ENCODE measurements around the gene UBA52. TPM values are rescaled to one million over a fixed set of nuclear protein-coding genes. Genes with fewer than 3 reads are reported as not detected.

UBA52 gene
- total and polyA plus RNA-seq, 10 of the 15 experiments (the other 5 are each of a cell fraction or from before 2014, with no cell fraction given) = 1,131 to 2,392 (median 1,645) TPM

DNA sequence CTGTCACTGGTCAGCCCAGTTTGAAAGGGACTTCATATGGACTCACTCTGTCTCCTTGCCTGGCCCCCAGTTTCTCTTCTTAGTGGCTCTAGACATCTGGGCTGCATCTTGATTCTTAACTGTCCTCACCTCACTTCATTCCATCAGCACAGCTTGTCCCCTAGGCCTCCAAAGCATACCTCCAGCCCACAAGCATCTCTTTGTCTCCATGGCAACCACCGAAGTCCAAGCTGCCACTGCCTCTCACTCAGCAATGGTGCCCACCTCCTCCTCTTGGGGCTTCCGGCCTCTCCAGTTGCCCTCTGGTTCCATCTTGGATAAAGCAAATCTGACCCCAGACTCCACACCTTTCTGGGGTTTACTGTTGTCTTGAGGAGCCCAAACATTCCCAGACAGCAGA is 55.2 kb downstream of the UBA52 start:
- TF ChIP-seq NR2C2 (IDR thresholded peaks at IDR 0.05; ENCODE audit: borderline replicate concordance, control insufficient read depth, insufficient read length, low read depth) (no peak), NR2F1 (conservative IDR thresholded peaks at IDR 0.05) (no peak), NR2C1 (IDR thresholded peaks at IDR 0.05) (no peak), JUNB (IDR thresholded peaks at IDR 0.05) (no peak), MXI1 (IDR thresholded peaks at IDR 0.05; ENCODE audit: low read depth, low read length) (no peak), EZH2 (IDR thresholded peaks at IDR 0.05; ENCODE audit: borderline replicate concordance, control insufficient read depth, low read depth, low read length) (no peak), SREBF1 (IDR thresholded peaks at IDR 0.05; ENCODE audit: low read length) (no peak), JUND (IDR thresholded peaks at IDR 0.05; ENCODE audit: low read depth, low read length) (no peak), KDM1A (IDR thresholded peaks at IDR 0.05; ENCODE audit: borderline replicate concordance) (no peak)
- TF ChIP-seq, protein P1, sequence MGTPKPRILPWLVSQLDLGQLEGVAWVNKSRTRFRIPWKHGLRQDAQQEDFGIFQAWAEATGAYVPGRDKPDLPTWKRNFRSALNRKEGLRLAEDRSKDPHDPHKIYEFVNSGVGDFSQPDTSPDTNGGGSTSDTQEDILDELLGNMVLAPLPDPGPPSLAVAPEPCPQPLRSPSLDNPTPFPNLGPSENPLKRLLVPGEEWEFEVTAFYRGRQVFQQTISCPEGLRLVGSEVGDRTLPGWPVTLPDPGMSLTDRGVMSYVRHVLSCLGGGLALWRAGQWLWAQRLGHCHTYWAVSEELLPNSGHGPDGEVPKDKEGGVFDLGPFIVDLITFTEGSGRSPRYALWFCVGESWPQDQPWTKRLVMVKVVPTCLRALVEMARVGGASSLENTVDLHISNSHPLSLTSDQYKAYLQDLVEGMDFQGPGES (IDR thresholded peaks at IDR 0.05) = no peak
- H3K9ac ChIP-seq (ENCODE audit: control insufficient read depth, insufficient read depth, low read length) = no peak overlapping the region
- H3K27ac ChIP-seq (ENCODE audit: control insufficient read depth, insufficient read depth) = no peak overlapping the region
- H2AFZ ChIP-seq (ENCODE audit: control insufficient read depth, low read depth, low read length) = no peak overlapping the region
- 43% methylated on average over 2 of the region's 2 CpGs for WGBS (ENCODE audit: insufficient coverage, insufficient replicate concordance, low lambda C conversion rate, missing lambda C conversion rate)
- in situ Hi-C loops (cut with MboI) = no loop called here
- H3K36me3 ChIP-seq (ENCODE audit: control insufficient read depth in 2 of 2, insufficient read depth in 2 of 2, low read length in 1 of 2) = no peaks in the 10 kb centered on the region
- ChIA-PET RAD21 (ENCODE audit: unreplicated experiment) (no interaction called here), SMC1A (ENCODE audit: uncharacterized antibody, unreplicated experiment) (no interaction called here), CTCF (no interaction called here), POLR2A (no interaction called here)
- no peaks in the 10 kb centered on the region for H3K4me1 ChIP-seq (ENCODE audit: control insufficient read depth, insufficient read depth, low read length)
- no peaks in the 10 kb centered on the region for H3K9me3 ChIP-seq (replicated peaks; ENCODE audit: control insufficient read depth, insufficient read depth, low read length)
- no peaks in the 10 kb centered on the region for H4K20me1 ChIP-seq (ENCODE audit: control insufficient read depth, insufficient read depth)
- no peak overlapping the region for H3K4me3 ChIP-seq
- H3K79me2 ChIP-seq (ENCODE audit: control insufficient read depth, insufficient read depth, low read length) = no peaks in the 10 kb centered on the region
- ATAC-seq (no peak), DNase-seq (ENCODE audit: low read depth, low spot score) (no peak), FAIRE-seq (no peak)
- no peak overlapping the region for H3K4me2 ChIP-seq (ENCODE audit: control insufficient read depth, insufficient read depth)
- intact Hi-C loops (cut with micrococcal nuclease; ENCODE audit: unreplicated experiment) = no loop called here
- no peaks in the 10 kb centered on the region; a peak in 1 of 4 replicates for H3K27me3 ChIP-seq (replicated peaks in 1 of 2; ENCODE audit: control insufficient read depth in 2 of 2, insufficient read depth in 2 of 2, low read length in 1 of 2)
- no TSS peak for BruUV-seq (replicated peaks)

Other genes with a start within 250 kb of the UBA52 start
Only the 7 nearest of the 15 such genes appear.
- 11.7 and 13.1 TPM in 2 replicates for gene ELL, start 49.8 kb upstream of the UBA52 start, total RNA-seq (2014; rRNA removed)
- gene ELL, start 49.8 kb upstream of the UBA52 start, total RNA-seq (2014; rRNA removed; fragmentation: Illumina TruSeq; extraction: Trizol) = 3.8 and 5.1 TPM in 2 replicates
- 19.7 and 25.0 TPM in 2 replicates for gene ELL, start 49.8 kb upstream of the UBA52 start, total RNA-seq (2021)
- 2.4 and 4.6 TPM in 2 replicates for gene ELL, start 49.8 kb upstream of the UBA52 start, polyA plus RNA-seq (2011; rRNA removed)
- 0.87 and 3.6 TPM in 2 replicates for gene ELL, start 49.8 kb upstream of the UBA52 start, polyA plus RNA-seq (2014; fragmentation: Illumina TruSeq; extraction: Trizol)
- gene ELL, start 49.8 kb upstream of the UBA52 start, polyA plus RNA-seq (2014; fragmentation: Nextera tagmentation; extraction: Ambion mirVana) = under 1 TPM; 0.91 to 0.98 TPM
- 13.8 and 16.8 TPM in 2 replicates for gene ELL, start 49.8 kb upstream of the UBA52 start, polyA plus RNA-seq (2014; rRNA removed)
- 10 to 100 TPM; 21.2 to 21.6 TPM for gene ELL, start 49.8 kb upstream of the UBA52 start, polyA plus RNA-seq (2016; fragmentation: Nextera tagmentation; extraction: Ambion mirVana)
- gene FKBP8, start 28.3 kb upstream of the UBA52 start, total RNA-seq (2014; rRNA removed) = 157 and 192 TPM in 2 replicates
- gene FKBP8, start 28.3 kb upstream of the UBA52 start, total RNA-seq (2014; rRNA removed; fragmentation: Illumina TruSeq; extraction: Trizol) = 59.8 and 66.4 TPM in 2 replicates
- 204 and 205 TPM in 2 replicates for gene FKBP8, start 28.3 kb upstream of the UBA52 start, total RNA-seq (2021)
- 62.3 and 116 TPM in 2 replicates for gene FKBP8, start 28.3 kb upstream of the UBA52 start, polyA plus RNA-seq (2011; rRNA removed)
- 4.2 and 39.7 TPM in 2 replicates for gene FKBP8, start 28.3 kb upstream of the UBA52 start, polyA plus RNA-seq (2014; fragmentation: Illumina TruSeq; extraction: Trizol)
- 1 to 10 TPM in 1 of 2 experiments, under 1 TPM in 1; 0.13 to 1.1 TPM for gene FKBP8, start 28.3 kb upstream of the UBA52 start, polyA plus RNA-seq (2014; fragmentation: Nextera tagmentation; extraction: Ambion mirVana)
- 143 and 172 TPM in 2 replicates for gene FKBP8, start 28.3 kb upstream of the UBA52 start, polyA plus RNA-seq (2014; rRNA removed)
- 100 to 1,000 TPM in 1 of 2 experiments, 10 to 100 TPM in 1; 90.1 to 101 TPM for gene FKBP8, start 28.3 kb upstream of the UBA52 start, polyA plus RNA-seq (2016; fragmentation: Nextera tagmentation; extraction: Ambion mirVana)
- gene KXD1, start 14.0 kb upstream of the UBA52 start, total RNA-seq (2014; rRNA removed) = 116 and 128 TPM in 2 replicates
- gene KXD1, start 14.0 kb upstream of the UBA52 start, total RNA-seq (2014; rRNA removed; fragmentation: Illumina TruSeq; extraction: Trizol) = 75.5 and 82.0 TPM in 2 replicates
- 109 and 111 TPM in 2 replicates for gene KXD1, start 14.0 kb upstream of the UBA52 start, total RNA-seq (2021)
- gene KXD1, start 14.0 kb upstream of the UBA52 start, polyA plus RNA-seq (2011; rRNA removed) = 67.3 and 130 TPM in 2 replicates
- gene KXD1, start 14.0 kb upstream of the UBA52 start, polyA plus RNA-seq (2014; fragmentation: Illumina TruSeq; extraction: Trizol) = 91.4 and 151 TPM in 2 replicates
- 10 to 100 TPM; 27.5 to 44.9 TPM for gene KXD1, start 14.0 kb upstream of the UBA52 start, polyA plus RNA-seq (2014; fragmentation: Nextera tagmentation; extraction: Ambion mirVana)
- gene KXD1, start 14.0 kb upstream of the UBA52 start, polyA plus RNA-seq (2014; rRNA removed) = 193 and 209 TPM in 2 replicates
- gene KXD1, start 14.0 kb upstream of the UBA52 start, polyA plus RNA-seq (2016; fragmentation: Nextera tagmentation; extraction: Ambion mirVana) = 100 to 1,000 TPM; 182 to 191 TPM
- 49.7 and 57.8 TPM in 2 replicates for gene REX1BD, start 16.9 kb downstream of the UBA52 start, total RNA-seq (2014; rRNA removed)
- gene REX1BD, start 16.9 kb downstream of the UBA52 start, total RNA-seq (2014; rRNA removed; fragmentation: Illumina TruSeq; extraction: Trizol) = 6.4 and 7.1 TPM in 2 replicates
- 58.2 and 62.7 TPM in 2 replicates for gene REX1BD, start 16.9 kb downstream of the UBA52 start, total RNA-seq (2021)
- 7.8 and 12.1 TPM in 2 replicates for gene REX1BD, start 16.9 kb downstream of the UBA52 start, polyA plus RNA-seq (2011; rRNA removed)
- gene REX1BD, start 16.9 kb downstream of the UBA52 start, polyA plus RNA-seq (2014; fragmentation: Illumina TruSeq; extraction: Trizol) = 1.8 and 3.1 TPM in 2 replicates
- gene REX1BD, start 16.9 kb downstream of the UBA52 start, polyA plus RNA-seq (2014; fragmentation: Nextera tagmentation; extraction: Ambion mirVana) = 1 to 10 TPM; 1.1 to 3.3 TPM
- 64.4 and 84.2 TPM in 2 replicates for gene REX1BD, start 16.9 kb downstream of the UBA52 start, polyA plus RNA-seq (2014; rRNA removed)
- 100 to 1,000 TPM in 1 of 2 experiments, 10 to 100 TPM in 1; 88.9 to 101 TPM for gene REX1BD, start 16.9 kb downstream of the UBA52 start, polyA plus RNA-seq (2016; fragmentation: Nextera tagmentation; extraction: Ambion mirVana)
- gene CRLF1, start 34.9 kb downstream of the UBA52 start, total RNA-seq (2014; rRNA removed) = not detected in 2 replicates
- gene CRLF1, start 34.9 kb downstream of the UBA52 start, total RNA-seq (2014; rRNA removed; fragmentation: Illumina TruSeq; extraction: Trizol) = not detected in 2 replicates
- 0.33 and 0.43 TPM in 2 replicates for gene CRLF1, start 34.9 kb downstream of the UBA52 start, total RNA-seq (2021)
- gene CRLF1, start 34.9 kb downstream of the UBA52 start, polyA plus RNA-seq (2011; rRNA removed) = not detected in 2 replicates
- gene CRLF1, start 34.9 kb downstream of the UBA52 start, polyA plus RNA-seq (2014; fragmentation: Illumina TruSeq; extraction: Trizol) = not detected in 2 replicates
- under 1 TPM; 0.35 to 0.76 TPM for gene CRLF1, start 34.9 kb downstream of the UBA52 start, polyA plus RNA-seq (2014; fragmentation: Nextera tagmentation; extraction: Ambion mirVana)
- 0.10 TPM in 1 of 2 replicates, not detected in the other for gene CRLF1, start 34.9 kb downstream of the UBA52 start, polyA plus RNA-seq (2014; rRNA removed)
- 1 to 10 TPM in 1 of 2 experiments, under 1 TPM in 1; 0.63 to 1.2 TPM for gene CRLF1, start 34.9 kb downstream of the UBA52 start, polyA plus RNA-seq (2016; fragmentation: Nextera tagmentation; extraction: Ambion mirVana)
- 0.06 TPM in 1 of 2 replicates, not detected in the other for gene TMEM59L, start 41.0 kb downstream of the UBA52 start, total RNA-seq (2014; rRNA removed)
- gene TMEM59L, start 41.0 kb downstream of the UBA52 start, total RNA-seq (2014; rRNA removed; fragmentation: Illumina TruSeq; extraction: Trizol) = not detected in 2 replicates
- not detected in 2 replicates for gene TMEM59L, start 41.0 kb downstream of the UBA52 start, total RNA-seq (2021)
- gene TMEM59L, start 41.0 kb downstream of the UBA52 start, polyA plus RNA-seq (2011; rRNA removed) = not detected in 2 replicates
- gene TMEM59L, start 41.0 kb downstream of the UBA52 start, polyA plus RNA-seq (2014; fragmentation: Illumina TruSeq; extraction: Trizol) = not detected in 2 replicates
- gene TMEM59L, start 41.0 kb downstream of the UBA52 start, polyA plus RNA-seq (2014; fragmentation: Nextera tagmentation; extraction: Ambion mirVana) = not detected
- not detected in 2 replicates for gene TMEM59L, start 41.0 kb downstream of the UBA52 start, polyA plus RNA-seq (2014; rRNA removed)
- not detected for gene TMEM59L, start 41.0 kb downstream of the UBA52 start, polyA plus RNA-seq (2016; fragmentation: Nextera tagmentation; extraction: Ambion mirVana)
- 3.6 and 5.6 TPM in 2 replicates for gene KLHL26, start 65.2 kb downstream of the UBA52 start, total RNA-seq (2014; rRNA removed)
- 0.98 and 1.5 TPM in 2 replicates for gene KLHL26, start 65.2 kb downstream of the UBA52 start, total RNA-seq (2014; rRNA removed; fragmentation: Illumina TruSeq; extraction: Trizol)
- 12.9 and 14.6 TPM in 2 replicates for gene KLHL26, start 65.2 kb downstream of the UBA52 start, total RNA-seq (2021)
- 1.0 and 1.2 TPM in 2 replicates for gene KLHL26, start 65.2 kb downstream of the UBA52 start, polyA plus RNA-seq (2011; rRNA removed)
- gene KLHL26, start 65.2 kb downstream of the UBA52 start, polyA plus RNA-seq (2014; fragmentation: Illumina TruSeq; extraction: Trizol) = 0.74 and 1.9 TPM in 2 replicates
- gene KLHL26, start 65.2 kb downstream of the UBA52 start, polyA plus RNA-seq (2014; fragmentation: Nextera tagmentation; extraction: Ambion mirVana) = under 1 TPM; 0.18 to 0.35 TPM
- 3.9 and 5.1 TPM in 2 replicates for gene KLHL26, start 65.2 kb downstream of the UBA52 start, polyA plus RNA-seq (2014; rRNA removed)
- gene KLHL26, start 65.2 kb downstream of the UBA52 start, polyA plus RNA-seq (2016; fragmentation: Nextera tagmentation; extraction: Ambion mirVana) = 1 to 10 TPM; 8.0 to 8.1 TPM